ENCODE data around the gene ABCA1. TPM values are rescaled to one million over a fixed set of nuclear protein-coding genes. Genes with fewer than 3 reads are reported as not detected.
"Not testable (repeated sequence)": the region's sequence is repeated elsewhere in the genome, so short reads cannot be mapped to it uniquely, and the experiment has no call there.

Gene ABCA1
- total RNA-seq, 2 experiments from 2014 or later = 8.0 to 14.0 TPM

DNA sequence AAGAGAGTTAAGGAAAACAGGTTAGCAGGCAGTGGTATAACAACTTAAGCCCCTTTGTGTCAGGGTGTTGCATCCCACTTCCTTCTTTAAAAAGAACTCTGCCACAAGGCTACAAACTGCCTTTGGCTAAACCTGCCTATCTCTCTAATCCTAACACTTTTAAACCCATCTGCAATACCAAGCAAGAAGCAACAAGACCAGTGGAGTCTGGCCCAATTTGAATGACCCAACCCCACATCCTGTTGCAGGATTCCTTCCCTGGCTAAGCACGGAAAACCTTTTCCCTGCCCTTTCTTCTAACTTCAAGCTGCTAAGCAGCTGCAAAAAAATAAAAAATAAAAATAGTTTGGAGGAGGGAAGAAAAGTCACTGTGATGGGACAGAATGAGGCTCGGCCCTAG lies 27.1 kb downstream of the ABCA1 start:
- TF ChIP-seq EZH2phosphoT487 (IDR thresholded peaks at IDR 0.05; ENCODE audit: borderline replicate concordance, low read depth, low read length) (no peak), CTCF (conservative IDR thresholded peaks at IDR 0.05; ENCODE audit: low read length) (no peak)
- Histone ChIP-seq H3K9me2 (ENCODE audit: insufficient read depth, low read length) (no peaks in the 10 kb centered on the region), H3K36me3 (ENCODE audit: insufficient read depth, low read length) (peaks cover 36% of the 10 kb centered on the region), H3K9me3 (ENCODE audit: low read length) (no peaks in the 10 kb centered on the region), H3K4me3 (ENCODE audit: low read depth, low read length, poor library complexity, severe bottlenecking) (no peak overlapping the region), H2AFZ (ENCODE audit: low read length) (no peak overlapping the region), H3K27ac (ENCODE audit: low read depth, low read length, poor library complexity, severe bottlenecking) (no peak overlapping the region), H3K79me2 (ENCODE audit: insufficient read depth, low read depth, low read length) (peaks cover 9% of the 10 kb centered on the region; the same call in 1 of the 2 replicates), H3K4me1 (ENCODE audit: insufficient read depth, low read length, poor library complexity, severe bottlenecking) (peaks cover 12% of the 10 kb centered on the region), H4K20me1 (ENCODE audit: insufficient read depth, low read length) (no peaks in the 10 kb centered on the region), H3K4me2 (ENCODE audit: low read length) (no peak overlapping the region)
- CTCF ChIA-PET (ENCODE audit: unreplicated experiment) = interaction anchor here (1.3 kb wide), 1 partner anchor 8 kb away, joined by 3 read pairs; no protein-coding TSS in a partner anchor
- BruUV-seq (replicated peaks) = no TSS peak
- DNase-seq (ENCODE audit: low spot score) = no peak
- POLR2A ChIA-PET = interaction anchor here (0.9 to 2.3 kb wide), 5 partner anchors 8 to 489 kb away, joined by 3 to 11 read pairs (median 3); no protein-coding TSS in a partner anchor
- intact Hi-C loops (cut with micrococcal nuclease; ENCODE audit: unreplicated experiment) = no loop called here

DNA sequence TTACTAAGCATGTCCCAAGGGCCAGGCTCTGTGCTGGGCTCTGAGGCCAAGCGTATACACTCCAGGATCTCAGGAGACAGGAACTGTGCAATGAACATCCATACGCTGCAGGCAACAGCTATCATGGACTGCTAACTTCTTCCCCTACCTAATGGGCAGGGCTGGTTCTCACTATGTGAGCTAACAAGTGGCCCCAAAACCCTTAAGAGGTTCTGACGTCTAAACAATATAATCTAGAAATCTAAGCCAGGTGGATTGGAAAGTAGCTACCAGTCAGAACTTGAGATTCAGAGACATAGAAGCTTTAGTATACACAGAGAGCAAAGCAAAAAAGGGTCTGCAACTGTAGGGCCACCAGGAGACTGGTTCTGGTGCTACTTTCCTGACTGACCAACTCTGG lies 27.6 kb downstream of the ABCA1 start:
- H3K79me2 ChIP-seq (ENCODE audit: insufficient read depth, low read depth, low read length) = peaks cover 4% of the 10 kb centered on the region; the same call in 1 of the 2 replicates
- no peak for DNase-seq (ENCODE audit: low spot score)
- ChIA-PET CTCF (ENCODE audit: unreplicated experiment) (interaction anchor here (1.0 to 1.3 kb wide), 2 partner anchors 8 to 23 kb away, joined by 3 to 5 read pairs; no protein-coding TSS in a partner anchor), POLR2A (interaction anchor here (0.5 to 2.3 kb wide), 6 partner anchors 8 to 151 kb away, joined by 3 to 11 read pairs (median 4); no protein-coding TSS in a partner anchor)
- no peak overlapping the region for H3K4me3 ChIP-seq (ENCODE audit: low read depth, low read length, poor library complexity, severe bottlenecking)
- intact Hi-C loops (cut with micrococcal nuclease; ENCODE audit: unreplicated experiment) = no loop called here
- no peak overlapping the region for H3K27ac ChIP-seq (ENCODE audit: low read depth, low read length, poor library complexity, severe bottlenecking)
- H3K9me3 ChIP-seq (ENCODE audit: low read length) = no peaks in the 10 kb centered on the region
- no peaks in the 10 kb centered on the region for H3K9me2 ChIP-seq (ENCODE audit: insufficient read depth, low read length)
- H3K36me3 ChIP-seq (ENCODE audit: insufficient read depth, low read length) = peaks cover 36% of the 10 kb centered on the region
- no peak for TF ChIP-seq EZH2phosphoT487 (IDR thresholded peaks at IDR 0.05; ENCODE audit: borderline replicate concordance, low read depth, low read length)
- TF ChIP-seq CTCF (conservative IDR thresholded peaks at IDR 0.05; ENCODE audit: low read length) = no peak
- H3K4me1 ChIP-seq (ENCODE audit: insufficient read depth, low read length, poor library complexity, severe bottlenecking) = peaks cover 12% of the 10 kb centered on the region
- H3K4me2 ChIP-seq (ENCODE audit: low read length) = no peak overlapping the region
- BruUV-seq (replicated peaks) = no TSS peak
- no peak overlapping the region for H2AFZ ChIP-seq (ENCODE audit: low read length)
- H4K20me1 ChIP-seq (ENCODE audit: insufficient read depth, low read length) = no peaks in the 10 kb centered on the region

DNA sequence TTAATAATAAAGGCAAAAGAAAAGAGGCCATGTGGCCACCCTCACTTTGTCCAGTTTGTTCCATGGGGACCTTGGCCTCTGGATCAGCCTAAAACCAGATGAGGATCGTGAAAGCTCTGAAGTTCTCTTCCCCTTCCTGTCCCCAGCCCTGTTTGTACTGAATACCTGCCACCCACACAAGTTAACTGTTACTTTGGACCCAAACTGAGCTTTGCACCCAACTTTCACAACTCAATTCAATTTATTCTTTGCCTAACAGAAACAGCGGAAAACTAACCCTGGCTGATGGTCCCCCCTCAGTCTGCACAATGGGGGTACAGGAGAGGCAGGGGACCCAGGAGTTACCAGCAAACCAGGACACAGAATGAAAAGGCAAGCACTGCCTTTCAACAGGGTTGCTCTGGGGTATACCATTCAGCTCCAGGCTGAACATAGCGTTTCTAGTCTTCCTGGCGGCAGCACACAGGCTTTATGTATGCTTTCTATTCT lies 28.2 kb downstream of the ABCA1 start:
- no peak overlapping the region for H2AFZ ChIP-seq (ENCODE audit: low read length)
- intact Hi-C loops (cut with micrococcal nuclease; ENCODE audit: unreplicated experiment) = no loop called here
- H3K4me1 ChIP-seq (ENCODE audit: insufficient read depth, low read length, poor library complexity, severe bottlenecking) = peaks cover 12% of the 10 kb centered on the region
- DNase-seq (ENCODE audit: low spot score) = no peak
- TF ChIP-seq EZH2phosphoT487 (IDR thresholded peaks at IDR 0.05; ENCODE audit: borderline replicate concordance, low read depth, low read length) = no peak
- H3K27ac ChIP-seq (ENCODE audit: low read depth, low read length, poor library complexity, severe bottlenecking) = no peak overlapping the region
- peaks cover 36% of the 10 kb centered on the region for H3K36me3 ChIP-seq (ENCODE audit: insufficient read depth, low read length)
- no peak overlapping the region for H3K4me3 ChIP-seq (ENCODE audit: low read depth, low read length, poor library complexity, severe bottlenecking)
- no peaks in the 10 kb centered on the region for H3K9me3 ChIP-seq (ENCODE audit: low read length)
- BruUV-seq (replicated peaks) = no TSS peak
- 0 out of 2 replicates have a peak, but pooled peaks cover 4% of the 10 kb centered on the region for H3K79me2 ChIP-seq (ENCODE audit: insufficient read depth, low read depth, low read length)
- H3K9me2 ChIP-seq (ENCODE audit: insufficient read depth, low read length) = no peaks in the 10 kb centered on the region
- CTCF ChIA-PET (ENCODE audit: unreplicated experiment) = interaction anchor here (1.0 kb wide), 1 partner anchor 24 kb away, joined by 5 read pairs; no protein-coding TSS in a partner anchor
- no peak overlapping the region for H3K4me2 ChIP-seq (ENCODE audit: low read length)
- no peaks in the 10 kb centered on the region for H4K20me1 ChIP-seq (ENCODE audit: insufficient read depth, low read length)
- POLR2A ChIA-PET = interaction anchor here (0.5 to 2.3 kb wide), 5 partner anchors 7 to 152 kb away, joined by 3 to 11 read pairs (median 5); no protein-coding TSS in a partner anchor

GRCh38 chr9:104898376-104898775 lies 29.6 kb downstream of the ABCA1 start:
- CTCF ChIA-PET (ENCODE audit: unreplicated experiment); H3K4me3 ChIP-seq (ENCODE audit: low read depth, low read length, poor library complexity, severe bottlenecking); H3K9me2 ChIP-seq (ENCODE audit: insufficient read depth, low read length); H2AFZ ChIP-seq (ENCODE audit: low read length); DNase-seq (ENCODE audit: low spot score); H3K9me3 ChIP-seq (ENCODE audit: low read length); H4K20me1 ChIP-seq (ENCODE audit: insufficient read depth, low read length); H3K27ac ChIP-seq (ENCODE audit: low read depth, low read length, poor library complexity, severe bottlenecking); intact Hi-C loops (cut with micrococcal nuclease; ENCODE audit: unreplicated experiment); H3K79me2 ChIP-seq (ENCODE audit: insufficient read depth, low read depth, low read length); POLR2A ChIA-PET; BruUV-seq (replicated peaks); H3K4me2 ChIP-seq (ENCODE audit: low read length): not testable (repeated sequence)
- H3K36me3 ChIP-seq (ENCODE audit: insufficient read depth, low read length) = peaks cover 46% of the 10 kb centered on the region
- H3K4me1 ChIP-seq (ENCODE audit: insufficient read depth, low read length, poor library complexity, severe bottlenecking) = peaks cover 12% of the 10 kb centered on the region
